Measurements from ENCODE around the gene PTPN3.

The PTPN3 gene

GRCh38 chr9:109477258-109478050 is 20.7 kb downstream of the PTPN3 start:
- DNase-seq (ENCODE audit: low spot score) = no peak

- no peak for DNase-seq (ENCODE audit: low spot score)
These were observed 21.4 kb downstream of the PTPN3 start for GRCh38 chr9:109476642-109477257.

GRCh38 chr9:109475526-109475925 is 22.6 kb downstream of the PTPN3 start:
- DNase-seq (ENCODE audit: low spot score) = no peak

- no peak for DNase-seq (ENCODE audit: low spot score)
These were observed 23.2 kb downstream of the PTPN3 start for GRCh38 chr9:109474944-109475343.

- DNase-seq (ENCODE audit: low spot score) = no peak
These were observed 23.9 kb downstream of the PTPN3 start for GRCh38 chr9:109474170-109474569.

- DNase-seq (ENCODE audit: low spot score) = no peak
These were observed 24.8 kb downstream of the PTPN3 start for GRCh38 chr9:109473329-109473728.

GRCh38 chr9:109471475-109472393 is 26.4 kb downstream of the PTPN3 start:
- DNase-seq (ENCODE audit: low spot score) = no peak

- DNase-seq (ENCODE audit: low spot score) = peak; percentile 80
These were observed 28.3 kb downstream of the PTPN3 start for GRCh38 chr9:109469646-109470358.

- DNase-seq (ENCODE audit: low spot score) = no peak
These were observed 29.2 kb downstream of the PTPN3 start for GRCh38 chr9:109468927-109469326.

- peak; percentile 46 for DNase-seq (ENCODE audit: low spot score)
These were observed 30.2 kb downstream of the PTPN3 start for GRCh38 chr9:109467936-109468335.

GRCh38 chr9:109466623-109467590 is 31.2 kb downstream of the PTPN3 start:
- DNase-seq (ENCODE audit: low spot score) = no peak

GRCh38 chr9:109463924-109464625 is 34.0 kb downstream of the PTPN3 start:
- peak; percentile 54 for DNase-seq (ENCODE audit: low spot score)

- DNase-seq (ENCODE audit: low spot score) = no peak
These were observed 37.5 kb downstream of the PTPN3 start for GRCh38 chr9:109460576-109460975.

- no peak for DNase-seq (ENCODE audit: low spot score)
These were observed 38.7 kb downstream of the PTPN3 start for GRCh38 chr9:109459423-109459822.

GRCh38 chr9:109458453-109459211 is 39.5 kb downstream of the PTPN3 start:
- no peak for DNase-seq (ENCODE audit: low spot score)

- DNase-seq (ENCODE audit: low spot score) = no peak
These were observed 41.3 kb downstream of the PTPN3 start for GRCh38 chr9:109456811-109457210.

GRCh38 chr9:109455861-109456260 is 42.2 kb downstream of the PTPN3 start:
- no peak for DNase-seq (ENCODE audit: low spot score)

- DNase-seq (ENCODE audit: low spot score) = no peak
These were observed 42.7 kb downstream of the PTPN3 start for GRCh38 chr9:109455391-109455790.

- DNase-seq (ENCODE audit: low spot score) = no peak
These were observed 43.4 kb downstream of the PTPN3 start for GRCh38 chr9:109454601-109455155.
